ENCODE data around the gene BIRC6. TPM values are rescaled to one million over a fixed set of nuclear protein-coding genes. Genes with fewer than 3 reads are reported as not detected.

The BIRC6 gene
- total and polyA plus RNA-seq, 2 of the 4 experiments (the other 2 are of a cell fraction): 26.5 to 316 TPM

DNA sequence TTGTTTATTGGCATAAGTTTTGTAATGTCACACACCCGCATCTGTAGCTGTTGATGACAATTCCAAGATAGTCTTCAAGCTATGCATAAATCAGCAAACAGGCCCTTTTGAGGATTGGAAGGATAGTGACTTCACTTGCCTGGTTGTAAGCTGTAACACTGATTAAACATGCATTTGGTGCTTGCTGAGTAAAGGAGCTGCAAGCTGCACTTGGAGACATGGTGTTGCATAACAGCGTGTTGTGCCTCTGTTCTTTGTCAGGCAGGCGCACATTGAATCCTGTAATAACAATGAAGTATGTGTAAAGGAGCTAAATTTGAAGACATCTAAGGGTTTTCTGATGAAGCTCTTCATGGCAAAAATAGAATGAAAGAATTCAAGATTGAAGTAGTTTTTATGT is 202.3 kb downstream of the BIRC6 start:
- Histone ChIP-seq H3K27ac (ENCODE audit: insufficient read depth, low read length) (no peak overlapping the region), H3K18ac (ENCODE audit: low read depth, low read length) (no peak overlapping the region), H2BK20ac (ENCODE audit: low read depth, low read length) (no peak overlapping the region), H2AK9ac (replicated peaks; ENCODE audit: low read depth, low read length, poor library complexity) (no peak overlapping the region), H3K56ac (ENCODE audit: extremely low read depth, insufficient read depth, low read length) (no peak overlapping the region), H4K5ac (ENCODE audit: low read depth, low read length) (no peak overlapping the region), H3K9me3 (ENCODE audit: control insufficient read depth, insufficient read depth, low read length) (no peaks in the 10 kb centered on the region), H2BK5ac (ENCODE audit: low read depth, low read length, poor library complexity, severe bottlenecking) (no peak overlapping the region), H3K27me3 (ENCODE audit: control insufficient read depth, insufficient read depth, low read length) (no peaks in the 10 kb centered on the region), H4K20me1 (ENCODE audit: insufficient read depth, low read length) (no peaks in the 10 kb centered on the region; the same call in 1 of the 2 replicates), H2AK5ac (ENCODE audit: low read depth, low read length) (no peak overlapping the region), H4K8ac (ENCODE audit: low read depth in 2 of 2, low read length in 2 of 2) (no peak overlapping the region), H3K4me2 (ENCODE audit: low read depth, low read length) (no peak overlapping the region), H3K14ac (replicated peaks; ENCODE audit: low read depth, low read length) (no peak overlapping the region), H3K79me1 (ENCODE audit: low read depth in 1 of 2, low read length in 2 of 2) (peaks cover 0 to 24% of the 10 kb centered on the region in 2 experiments), H2AFZ (replicated peaks; ENCODE audit: low read length, poor library complexity) (no peak overlapping the region), H3K4me1 (ENCODE audit: control insufficient read depth, insufficient read depth, low read length) (no peaks in the 10 kb centered on the region), H3K4me3 (ENCODE audit: insufficient read depth, low read depth, low read length) (no peak overlapping the region), H3K9me1 (ENCODE audit: insufficient read depth, low read length) (peaks cover 2% of the 10 kb centered on the region; the same call in 1 of the 2 replicates), H2BK15ac (ENCODE audit: low read depth, low read length) (no peak overlapping the region), H3K9ac (ENCODE audit: low read depth, low read length) (no peak overlapping the region), H3K4ac (ENCODE audit: low read depth, low read length) (no peak overlapping the region), H2BK120ac (ENCODE audit: low read depth, low read length) (no peak overlapping the region), H3K36me3 (ENCODE audit: control insufficient read depth, insufficient read depth, low read length) (peaks cover 13% of the 10 kb centered on the region), H4K91ac (ENCODE audit: insufficient read depth, low read depth, low read length) (no peak overlapping the region), H3K23ac (ENCODE audit: low read depth, low read length) (peak overlapping the region; percentile 13)
- intact Hi-C loops (cut with micrococcal nuclease): no loop called here
- CTCF ChIA-PET: interaction anchor here (0.7 kb wide), 1 partner anchor 18 kb away, joined by 3 read pairs; no protein-coding TSS in a partner anchor
- no TSS peak for BruUV-seq (replicated peaks)
- ATAC-seq (ENCODE audit: low read depth) (peak; percentile 53), DNase-seq (peak; percentile 33)
- dilution Hi-C loops (cut with HindIII; ENCODE audit: low sequenced_read_pairs, unreplicated experiment): no loop called here
- no CpG with 5 or more reads among the region's 3 CpGs for WGBS, 2 experiments (ENCODE audit: extremely low coverage in 2 of 2, insufficient read length in 1 of 2)
- POLR2A ChIA-PET (ENCODE audit: unreplicated experiment): no interaction called here
- TF ChIP-seq RAD21 (IDR thresholded peaks at IDR 0.05; ENCODE audit: low read length) (no peak), CEBPB (IDR thresholded peaks at IDR 0.05; ENCODE audit: low read depth, low read length) (peak; percentile 44)
- TF ChIP-seq, protein P1, sequence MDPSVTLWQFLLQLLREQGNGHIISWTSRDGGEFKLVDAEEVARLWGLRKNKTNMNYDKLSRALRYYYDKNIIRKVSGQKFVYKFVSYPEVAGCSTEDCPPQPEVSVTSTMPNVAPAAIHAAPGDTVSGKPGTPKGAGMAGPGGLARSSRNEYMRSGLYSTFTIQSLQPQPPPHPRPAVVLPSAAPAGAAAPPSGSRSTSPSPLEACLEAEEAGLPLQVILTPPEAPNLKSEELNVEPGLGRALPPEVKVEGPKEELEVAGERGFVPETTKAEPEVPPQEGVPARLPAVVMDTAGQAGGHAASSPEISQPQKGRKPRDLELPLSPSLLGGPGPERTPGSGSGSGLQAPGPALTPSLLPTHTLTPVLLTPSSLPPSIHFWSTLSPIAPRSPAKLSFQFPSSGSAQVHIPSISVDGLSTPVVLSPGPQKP (IDR thresholded peaks at IDR 0.05; ENCODE audit: borderline replicate concordance, low read depth, low read length): no peak
- TF ChIP-seq, protein P2, sequence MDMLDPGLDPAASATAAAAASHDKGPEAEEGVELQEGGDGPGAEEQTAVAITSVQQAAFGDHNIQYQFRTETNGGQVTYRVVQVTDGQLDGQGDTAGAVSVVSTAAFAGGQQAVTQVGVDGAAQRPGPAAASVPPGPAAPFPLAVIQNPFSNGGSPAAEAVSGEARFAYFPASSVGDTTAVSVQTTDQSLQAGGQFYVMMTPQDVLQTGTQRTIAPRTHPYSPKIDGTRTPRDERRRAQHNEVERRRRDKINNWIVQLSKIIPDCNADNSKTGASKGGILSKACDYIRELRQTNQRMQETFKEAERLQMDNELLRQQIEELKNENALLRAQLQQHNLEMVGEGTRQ (IDR thresholded peaks at IDR 0.05; ENCODE audit: low read depth, low read length): no peak
- in situ Hi-C loops (cut with MboI; ENCODE audit: low sequenced_read_pairs): no loop called here
